Astrocyte of the spinal cord (primary cell): ENCODE measurements around the gene BTBD8.
"Not testable (repeated sequence)": the region's sequence is repeated elsewhere in the genome, so short reads cannot be mapped to it uniquely, and the experiment has no call there.

ENCODE experiments used
- DNase-seq: peaks from one replicate; pipeline ENCODE4 v3.0.0; 2011; ENCODE audit warnings: low read depth, low spot score
- H3K4me3 ChIP-seq: 2 replicates; pipeline ENCODE4 v1.5.1; 2011; ENCODE audit warnings: low read depth, mild to moderate bottlenecking, low read length, moderate library complexity
- in situ Hi-C: cut with HindIII; loops from 2 replicates; pipeline ENCODE4 v1.10.0; 2017; ENCODE audit warnings: low sequenced_read_pairs
- TF ChIP-seq, protein P1 (sequence below): IDR thresholded peaks from 2 replicates; pipeline ENCODE4 v1.5.1; 2012; ENCODE audit warnings: low read depth, mild to moderate bottlenecking, low read length, inconsistent platforms

The BTBD8 gene

DNA sequence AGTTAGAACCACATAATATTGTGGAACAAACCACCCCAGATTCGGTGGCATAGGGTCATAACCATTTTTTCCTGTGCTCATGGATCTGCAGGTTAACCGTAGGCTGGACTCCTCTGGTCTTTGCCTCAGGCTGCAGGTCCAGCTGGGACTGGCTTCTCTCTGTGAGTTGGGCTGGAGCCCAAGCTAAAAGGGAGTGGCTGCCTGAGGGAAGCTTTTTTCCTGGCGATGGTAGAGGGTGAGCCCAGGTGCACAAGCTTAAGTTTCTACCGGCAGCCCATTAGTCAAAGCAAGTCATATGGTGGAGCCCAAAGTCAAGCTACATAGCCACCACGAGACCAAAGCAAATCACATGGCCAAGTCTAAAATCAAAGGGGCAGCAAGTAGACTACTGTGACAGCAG, 36.5 kb upstream of the BTBD8 start:
- TF ChIP-seq, protein P1, sequence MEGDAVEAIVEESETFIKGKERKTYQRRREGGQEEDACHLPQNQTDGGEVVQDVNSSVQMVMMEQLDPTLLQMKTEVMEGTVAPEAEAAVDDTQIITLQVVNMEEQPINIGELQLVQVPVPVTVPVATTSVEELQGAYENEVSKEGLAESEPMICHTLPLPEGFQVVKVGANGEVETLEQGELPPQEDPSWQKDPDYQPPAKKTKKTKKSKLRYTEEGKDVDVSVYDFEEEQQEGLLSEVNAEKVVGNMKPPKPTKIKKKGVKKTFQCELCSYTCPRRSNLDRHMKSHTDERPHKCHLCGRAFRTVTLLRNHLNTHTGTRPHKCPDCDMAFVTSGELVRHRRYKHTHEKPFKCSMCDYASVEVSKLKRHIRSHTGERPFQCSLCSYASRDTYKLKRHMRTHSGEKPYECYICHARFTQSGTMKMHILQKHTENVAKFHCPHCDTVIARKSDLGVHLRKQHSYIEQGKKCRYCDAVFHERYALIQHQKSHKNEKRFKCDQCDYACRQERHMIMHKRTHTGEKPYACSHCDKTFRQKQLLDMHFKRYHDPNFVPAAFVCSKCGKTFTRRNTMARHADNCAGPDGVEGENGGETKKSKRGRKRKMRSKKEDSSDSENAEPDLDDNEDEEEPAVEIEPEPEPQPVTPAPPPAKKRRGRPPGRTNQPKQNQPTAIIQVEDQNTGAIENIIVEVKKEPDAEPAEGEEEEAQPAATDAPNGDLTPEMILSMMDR: no peak
- in situ Hi-C loops: no loop called here
- DNase-seq: no peak
- no peak overlapping the region for H3K4me3 ChIP-seq

DNA sequence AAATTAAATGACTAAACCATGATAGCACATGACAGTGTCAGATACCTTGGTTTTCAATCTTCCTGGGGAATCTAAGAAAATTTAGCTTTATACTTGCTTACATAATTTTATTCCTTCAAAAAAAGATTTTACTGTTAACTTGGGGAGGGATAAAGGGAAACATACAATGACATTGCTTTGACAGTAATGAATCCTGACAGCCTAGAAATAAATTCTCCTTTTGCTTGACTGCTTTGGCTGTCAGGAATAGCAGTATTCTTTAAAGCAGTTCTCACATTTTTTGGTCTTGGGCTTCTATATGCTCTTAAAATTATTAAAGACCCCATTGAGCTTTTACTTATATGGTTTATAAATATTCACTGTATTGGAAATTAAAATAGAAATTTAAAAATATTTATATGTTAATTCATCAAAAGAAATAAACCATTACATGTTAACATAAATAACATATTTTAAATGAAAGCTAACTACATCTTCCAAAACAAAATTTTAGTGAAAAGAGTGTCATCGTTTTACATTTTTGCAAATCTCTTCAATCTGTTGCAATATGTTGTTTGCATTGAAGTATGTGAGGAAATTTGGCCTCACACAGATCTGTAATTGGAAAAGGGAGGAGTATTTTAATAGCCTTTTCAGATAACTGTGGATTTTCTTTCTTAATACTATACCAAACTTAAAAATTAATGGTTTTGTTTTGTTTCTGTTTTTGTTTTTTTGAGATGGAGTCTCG, 34.2 kb upstream of the BTBD8 start:
- in situ Hi-C loops: no loop called here
- no peak overlapping the region for H3K4me3 ChIP-seq
- DNase-seq: no peak
- TF ChIP-seq, protein P1: no peak

DNA sequence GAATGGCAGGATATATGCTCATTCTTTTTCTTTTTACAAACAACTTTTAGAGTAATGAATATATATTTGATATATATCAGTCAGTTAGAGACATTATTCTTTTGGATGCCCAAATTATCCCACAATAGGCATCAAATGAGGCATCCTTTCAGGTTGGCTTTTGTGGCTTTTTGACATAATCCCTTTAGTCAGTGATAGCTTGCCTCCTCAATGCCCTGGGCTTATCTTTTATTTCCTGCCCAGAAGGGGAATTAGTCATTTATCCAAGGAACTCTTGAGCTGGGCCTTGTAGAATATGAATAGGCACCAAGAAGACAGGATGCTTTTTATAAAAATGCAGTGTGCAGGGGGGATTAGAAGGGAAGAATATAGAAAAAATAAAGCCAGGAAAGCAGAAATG, 28.2 kb upstream of the BTBD8 start:
- no peak for DNase-seq
- TF ChIP-seq, protein P1: no peak
- H3K4me3 ChIP-seq: no peak overlapping the region
- in situ Hi-C loops: no loop called here

DNA sequence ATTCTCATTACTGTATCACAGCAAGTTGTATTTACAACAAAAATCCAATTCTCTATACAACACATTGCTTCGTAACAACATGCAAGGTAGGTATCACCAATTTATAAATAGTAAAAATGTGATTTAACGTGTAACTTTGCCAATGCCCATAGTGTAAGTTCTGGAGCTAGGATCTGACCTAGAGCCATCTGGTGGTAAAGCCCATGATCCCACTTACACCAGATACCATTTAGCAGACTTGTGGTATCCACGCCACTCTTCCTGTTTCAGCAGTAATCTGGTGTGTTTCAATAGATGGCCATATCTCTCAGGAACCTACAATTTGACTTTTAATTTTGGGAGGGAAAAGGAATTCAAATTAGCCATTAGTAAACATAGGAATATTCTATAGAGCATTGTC, 15.1 kb upstream of the BTBD8 start:
- H3K4me3 ChIP-seq: no peak overlapping the region
- in situ Hi-C loops: no loop called here
- TF ChIP-seq, protein P1: no peak
- DNase-seq: no peak

DNA sequence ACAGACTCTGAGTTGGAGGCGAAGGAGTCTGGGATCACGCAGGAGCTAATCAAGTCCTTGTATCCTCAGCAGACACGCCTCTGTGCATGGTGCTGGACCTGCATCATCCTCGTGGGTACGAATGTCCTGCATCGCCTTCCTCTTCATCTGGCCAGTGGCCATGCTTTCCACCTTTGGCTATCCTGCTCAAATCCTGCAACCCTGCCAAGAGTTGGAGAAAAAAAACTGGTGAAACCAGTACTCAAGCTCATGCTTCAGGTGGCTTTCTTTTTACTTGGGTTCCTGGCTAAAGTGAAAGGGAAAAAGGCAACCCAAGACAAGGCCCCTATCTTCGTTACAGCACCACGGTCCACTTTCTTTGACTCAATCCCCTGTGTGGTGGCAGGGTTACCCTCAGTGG, 13.8 kb upstream of the BTBD8 start:
- TF ChIP-seq, protein P1: no peak
- in situ Hi-C loops: no loop called here
- H3K4me3 ChIP-seq: no peak overlapping the region
- DNase-seq: no peak

DNA sequence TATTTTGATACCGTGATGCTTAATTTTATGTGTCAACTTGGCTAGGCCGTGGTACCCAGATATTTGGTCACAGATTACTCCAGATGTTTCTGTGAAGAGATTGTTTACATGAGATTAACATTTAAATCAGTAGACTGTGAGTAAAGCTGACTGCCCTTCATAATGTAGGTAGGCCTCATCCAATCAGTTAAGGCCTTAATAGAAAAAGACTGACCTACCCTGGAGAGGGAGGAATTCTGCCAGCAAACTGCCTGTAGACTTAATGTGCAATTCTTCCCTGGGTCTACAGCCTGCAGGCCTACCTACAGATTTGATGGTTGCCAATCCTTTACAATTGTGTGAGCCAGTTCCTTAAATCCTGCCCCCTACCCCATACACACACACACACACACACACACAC, 9.3 kb upstream of the BTBD8 start:
- in situ Hi-C loops: no loop called here
- H3K4me3 ChIP-seq: no peak overlapping the region
- no peak for DNase-seq
- TF ChIP-seq, protein P1: no peak

DNA sequence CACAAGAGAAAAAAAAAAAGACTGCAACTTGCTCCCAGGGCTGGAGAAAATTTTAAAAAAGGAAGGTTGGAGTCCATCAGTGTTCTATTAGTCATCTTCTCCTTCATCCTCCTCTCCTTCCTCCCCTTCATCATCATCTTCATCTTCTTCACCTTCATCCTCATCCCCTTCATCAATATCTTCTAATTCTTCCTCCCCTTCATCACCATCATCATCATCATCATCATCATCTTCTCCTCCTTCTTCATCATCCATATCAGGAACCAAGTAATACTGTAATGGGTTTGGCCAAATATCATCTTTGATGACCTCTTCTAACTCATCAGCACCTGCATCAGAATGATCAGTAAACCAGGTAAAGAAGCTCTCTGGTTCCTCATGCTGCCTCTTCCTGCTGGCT, 5.7 kb upstream of the BTBD8 start:
- DNase-seq, H3K4me3 ChIP-seq, in situ Hi-C loops: not testable (repeated sequence)
